Renal pelvis (tissue), 3 donors: ENCODE data around the gene C5orf15. TPM values are rescaled to one million over a fixed set of nuclear protein-coding genes. Genes with fewer than 3 reads are reported as not detected.

Source experiments
- polyA plus RNA-seq, 3 donors: library from polyadenylated mRNA; unstranded; fragments of 120-200 nt; gene quantifications; one replicate each; pipeline ENCODE4 v1.2.1, GENCODE V29; 2013; ENCODE audit not compliant: insufficient read length in 3 of 3

C5orf15 gene
- polyA plus RNA-seq, 3 donors, result 131 to 142 (median 132) TPM

Other genes with a start within 250 kb of the C5orf15 start
- gene VDAC1, start 36.4 kb upstream of the C5orf15 start, polyA plus RNA-seq, result 100 to 1,000 TPM; 169 to 196 (median 192) TPM
- 10 to 100 TPM; 13.2 to 14.6 (median 13.3) TPM for gene TCF7, start 146.1 kb upstream of the C5orf15 start, polyA plus RNA-seq
- 100 to 1,000 TPM; 643 to 801 (median 714) TPM for gene SKP1, start 208.3 kb upstream of the C5orf15 start, polyA plus RNA-seq